ENCODE data around the gene TUBA3C. TPM values are rescaled to one million over a fixed set of nuclear protein-coding genes. Genes with fewer than 3 reads are reported as not detected.
"Not testable (repeated sequence)": the region's sequence is repeated elsewhere in the genome, so short reads cannot be mapped to it uniquely, and the experiment has no call there.

Gene TUBA3C
- not detected in 3 replicates for total RNA-seq

- peak in 1 of 2 experiments; percentile 14 for DNase-seq (ENCODE audit: low spot score in 2 of 2, unreplicated experiment in 2 of 2)
- peaks cover 3% of the 10 kb centered on the region for H3K36me3 Mint-ChIP-seq
- TF ChIP-seq CTCF (IDR thresholded peaks at IDR 0.05; ENCODE audit: unreplicated experiment): no peak
- peaks cover 53% of the 10 kb centered on the region for H3K9me3 Mint-ChIP-seq
- no peaks in the 10 kb centered on the region for H3K27me3 Mint-ChIP-seq (ENCODE audit: low read depth)
- H3K27ac Mint-ChIP-seq: no peak within 1 kb of the TSS
- H3K4me3 Mint-ChIP-seq: no peak within 1 kb of the TSS
- no peaks in the 10 kb centered on the region for H3K4me1 Mint-ChIP-seq
Measured at GRCh38 chr13:19181621-19182485, at the start of gene TUBA3C. Gene TUBA3C, minus strand, starts transcription at chr13:19181824. Its CDS starts 77 bp downstream, at chr13:19181747.

- not testable (repeated sequence) for H3K4me1 Mint-ChIP-seq
Measured at GRCh38 chr13:19207413-19207812, 25.8 kb upstream of the TUBA3C start.

GRCh38 chr13:19192622-19193021 lies 11.0 kb upstream of the TUBA3C start:
- peaks cover 33% of the 10 kb centered on the region for H3K9me3 Mint-ChIP-seq
- not testable (repeated sequence) for H3K27me3 Mint-ChIP-seq (ENCODE audit: low read depth); H3K4me3 Mint-ChIP-seq; H3K27ac Mint-ChIP-seq; H3K4me1 Mint-ChIP-seq; DNase-seq (ENCODE audit: low spot score in 2 of 2, unreplicated experiment in 2 of 2); H3K36me3 Mint-ChIP-seq

More at GRCh38 chr13:19207413-19207812, 25.8 kb upstream of the TUBA3C start:
- H3K27me3 Mint-ChIP-seq (ENCODE audit: low read depth); H3K27ac Mint-ChIP-seq; DNase-seq (ENCODE audit: low spot score in 2 of 2, unreplicated experiment in 2 of 2); H3K36me3 Mint-ChIP-seq; H3K4me3 Mint-ChIP-seq: not testable (repeated sequence)
- H3K9me3 Mint-ChIP-seq: peaks cover 31% of the 10 kb centered on the region

GRCh38 chr13:19189911-19190310 lies 8.3 kb upstream of the TUBA3C start:
- not testable (repeated sequence) for H3K4me1 Mint-ChIP-seq; H3K27me3 Mint-ChIP-seq (ENCODE audit: low read depth); H3K27ac Mint-ChIP-seq; DNase-seq (ENCODE audit: low spot score in 2 of 2, unreplicated experiment in 2 of 2); H3K36me3 Mint-ChIP-seq; H3K4me3 Mint-ChIP-seq
- peaks cover 46% of the 10 kb centered on the region for H3K9me3 Mint-ChIP-seq

GRCh38 chr13:19189368-19189767 lies 7.7 kb upstream of the TUBA3C start:
- not testable (repeated sequence) for H3K4me1 Mint-ChIP-seq; DNase-seq (ENCODE audit: low spot score in 2 of 2, unreplicated experiment in 2 of 2); H3K36me3 Mint-ChIP-seq; H3K27me3 Mint-ChIP-seq (ENCODE audit: low read depth); H3K4me3 Mint-ChIP-seq; H3K27ac Mint-ChIP-seq
- H3K9me3 Mint-ChIP-seq: peaks cover 44% of the 10 kb centered on the region

GRCh38 chr13:19185865-19186645 lies 4.4 kb upstream of the TUBA3C start:
- TF ChIP-seq CTCF (IDR thresholded peaks at IDR 0.05; ENCODE audit: unreplicated experiment): no peak
- peaks cover 54% of the 10 kb centered on the region for H3K9me3 Mint-ChIP-seq
- no peak for DNase-seq (ENCODE audit: low spot score in 2 of 2, unreplicated experiment in 2 of 2)
- H3K36me3 Mint-ChIP-seq: peaks cover 4% of the 10 kb centered on the region
- H3K27ac Mint-ChIP-seq: no peak overlapping the region
- H3K27me3 Mint-ChIP-seq (ENCODE audit: low read depth): no peaks in the 10 kb centered on the region
- no peaks in the 10 kb centered on the region for H3K4me1 Mint-ChIP-seq
- H3K4me3 Mint-ChIP-seq: no peak overlapping the region

GRCh38 chr13:19185086-19185864 lies 3.7 kb upstream of the TUBA3C start:
- Mint-ChIP-seq H3K27me3 (ENCODE audit: low read depth) (no peaks in the 10 kb centered on the region), H3K4me1 (no peaks in the 10 kb centered on the region)

More at GRCh38 chr13:19185086-19185864, 3.7 kb upstream of the TUBA3C start:
- Mint-ChIP-seq H3K4me3 (no peak overlapping the region), H3K36me3 (peaks cover 4% of the 10 kb centered on the region), H3K27ac (no peak overlapping the region), H3K9me3 (peaks cover 49% of the 10 kb centered on the region)
- no peak for DNase-seq (ENCODE audit: low spot score in 2 of 2, unreplicated experiment in 2 of 2)
- no peak for TF ChIP-seq CTCF (IDR thresholded peaks at IDR 0.05; ENCODE audit: unreplicated experiment)

All from mesothelial cell of epicardium (in vitro differentiated cells).